ENCODE results near the gene CYP2C19.

DNA sequence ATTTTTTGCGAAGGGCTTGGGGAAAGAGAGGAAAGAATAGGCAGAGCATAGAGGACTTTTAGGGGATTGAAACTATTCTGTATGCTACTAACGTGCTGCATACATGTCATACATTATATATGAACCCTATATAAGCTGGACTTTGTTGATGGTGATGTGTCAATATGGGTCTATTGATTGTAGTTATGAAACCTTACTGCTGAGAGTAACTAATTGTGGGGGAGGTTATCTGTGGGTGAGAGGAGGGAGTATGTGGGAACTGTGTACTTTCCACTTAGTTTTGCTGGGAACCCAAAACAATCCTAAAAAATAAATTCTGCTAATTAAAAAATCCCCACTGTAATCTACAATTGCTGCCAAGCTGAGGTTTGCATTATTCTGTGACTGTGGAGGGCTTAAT, 15.3 kb upstream of the CYP2C19 start:
- TF ChIP-seq RB1 (IDR thresholded peaks at IDR 0.05; ENCODE audit: low read depth) (no peak), SP1 (CRISPR knock-in tag; IDR thresholded peaks at IDR 0.05) (no peak), POLR2A (conservative IDR thresholded peaks at IDR 0.05) (no peak), SLC30A9 (CRISPR knock-in tag; IDR thresholded peaks at IDR 0.05) (no peak), ELF4 (CRISPR knock-in tag; IDR thresholded peaks at IDR 0.05) (no peak), TRIM24 (IDR thresholded peaks at IDR 0.05) (no peak), RBM39 (optimal IDR thresholded peaks at IDR 0.05; ENCODE audit: low read depth, low read length) (no peak), ETV6 (IDR thresholded peaks at IDR 0.05; ENCODE audit: borderline replicate concordance in 1 of 2, low read depth in 2 of 2, low read length in 1 of 2) (no peak), ETV6 (CRISPR knock-in tag; IDR thresholded peaks at IDR 0.05; ENCODE audit: borderline replicate concordance) (no peak), NCOA1 (IDR thresholded peaks at IDR 0.05; ENCODE audit: low read depth) (no peak), MEF2A (IDR thresholded peaks at IDR 0.05; ENCODE audit: control insufficient read depth, low read depth, low read length) (no peak)
- TF ChIP-seq, protein P1, sequence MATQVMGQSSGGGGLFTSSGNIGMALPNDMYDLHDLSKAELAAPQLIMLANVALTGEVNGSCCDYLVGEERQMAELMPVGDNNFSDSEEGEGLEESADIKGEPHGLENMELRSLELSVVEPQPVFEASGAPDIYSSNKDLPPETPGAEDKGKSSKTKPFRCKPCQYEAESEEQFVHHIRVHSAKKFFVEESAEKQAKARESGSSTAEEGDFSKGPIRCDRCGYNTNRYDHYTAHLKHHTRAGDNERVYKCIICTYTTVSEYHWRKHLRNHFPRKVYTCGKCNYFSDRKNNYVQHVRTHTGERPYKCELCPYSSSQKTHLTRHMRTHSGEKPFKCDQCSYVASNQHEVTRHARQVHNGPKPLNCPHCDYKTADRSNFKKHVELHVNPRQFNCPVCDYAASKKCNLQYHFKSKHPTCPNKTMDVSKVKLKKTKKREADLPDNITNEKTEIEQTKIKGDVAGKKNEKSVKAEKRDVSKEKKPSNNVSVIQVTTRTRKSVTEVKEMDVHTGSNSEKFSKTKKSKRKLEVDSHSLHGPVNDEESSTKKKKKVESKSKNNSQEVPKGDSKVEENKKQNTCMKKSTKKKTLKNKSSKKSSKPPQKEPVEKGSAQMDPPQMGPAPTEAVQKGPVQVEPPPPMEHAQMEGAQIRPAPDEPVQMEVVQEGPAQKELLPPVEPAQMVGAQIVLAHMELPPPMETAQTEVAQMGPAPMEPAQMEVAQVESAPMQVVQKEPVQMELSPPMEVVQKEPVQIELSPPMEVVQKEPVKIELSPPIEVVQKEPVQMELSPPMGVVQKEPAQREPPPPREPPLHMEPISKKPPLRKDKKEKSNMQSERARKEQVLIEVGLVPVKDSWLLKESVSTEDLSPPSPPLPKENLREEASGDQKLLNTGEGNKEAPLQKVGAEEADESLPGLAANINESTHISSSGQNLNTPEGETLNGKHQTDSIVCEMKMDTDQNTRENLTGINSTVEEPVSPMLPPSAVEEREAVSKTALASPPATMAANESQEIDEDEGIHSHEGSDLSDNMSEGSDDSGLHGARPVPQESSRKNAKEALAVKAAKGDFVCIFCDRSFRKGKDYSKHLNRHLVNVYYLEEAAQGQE (IDR thresholded peaks at IDR 0.05; ENCODE audit: borderline replicate concordance) = no peak
- TF ChIP-seq, protein P1 (CRISPR knock-in tag; IDR thresholded peaks at IDR 0.05; ENCODE audit: low read depth) = no peak
- TF ChIP-seq, protein P2, sequence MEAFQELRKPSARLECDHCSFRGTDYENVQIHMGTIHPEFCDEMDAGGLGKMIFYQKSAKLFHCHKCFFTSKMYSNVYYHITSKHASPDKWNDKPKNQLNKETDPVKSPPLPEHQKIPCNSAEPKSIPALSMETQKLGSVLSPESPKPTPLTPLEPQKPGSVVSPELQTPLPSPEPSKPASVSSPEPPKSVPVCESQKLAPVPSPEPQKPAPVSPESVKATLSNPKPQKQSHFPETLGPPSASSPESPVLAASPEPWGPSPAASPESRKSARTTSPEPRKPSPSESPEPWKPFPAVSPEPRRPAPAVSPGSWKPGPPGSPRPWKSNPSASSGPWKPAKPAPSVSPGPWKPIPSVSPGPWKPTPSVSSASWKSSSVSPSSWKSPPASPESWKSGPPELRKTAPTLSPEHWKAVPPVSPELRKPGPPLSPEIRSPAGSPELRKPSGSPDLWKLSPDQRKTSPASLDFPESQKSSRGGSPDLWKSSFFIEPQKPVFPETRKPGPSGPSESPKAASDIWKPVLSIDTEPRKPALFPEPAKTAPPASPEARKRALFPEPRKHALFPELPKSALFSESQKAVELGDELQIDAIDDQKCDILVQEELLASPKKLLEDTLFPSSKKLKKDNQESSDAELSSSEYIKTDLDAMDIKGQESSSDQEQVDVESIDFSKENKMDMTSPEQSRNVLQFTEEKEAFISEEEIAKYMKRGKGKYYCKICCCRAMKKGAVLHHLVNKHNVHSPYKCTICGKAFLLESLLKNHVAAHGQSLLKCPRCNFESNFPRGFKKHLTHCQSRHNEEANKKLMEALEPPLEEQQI (IDR thresholded peaks at IDR 0.05) = no peak
- TF ChIP-seq, protein P3, sequence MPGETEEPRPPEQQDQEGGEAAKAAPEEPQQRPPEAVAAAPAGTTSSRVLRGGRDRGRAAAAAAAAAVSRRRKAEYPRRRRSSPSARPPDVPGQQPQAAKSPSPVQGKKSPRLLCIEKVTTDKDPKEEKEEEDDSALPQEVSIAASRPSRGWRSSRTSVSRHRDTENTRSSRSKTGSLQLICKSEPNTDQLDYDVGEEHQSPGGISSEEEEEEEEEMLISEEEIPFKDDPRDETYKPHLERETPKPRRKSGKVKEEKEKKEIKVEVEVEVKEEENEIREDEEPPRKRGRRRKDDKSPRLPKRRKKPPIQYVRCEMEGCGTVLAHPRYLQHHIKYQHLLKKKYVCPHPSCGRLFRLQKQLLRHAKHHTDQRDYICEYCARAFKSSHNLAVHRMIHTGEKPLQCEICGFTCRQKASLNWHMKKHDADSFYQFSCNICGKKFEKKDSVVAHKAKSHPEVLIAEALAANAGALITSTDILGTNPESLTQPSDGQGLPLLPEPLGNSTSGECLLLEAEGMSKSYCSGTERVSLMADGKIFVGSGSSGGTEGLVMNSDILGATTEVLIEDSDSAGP (CRISPR knock-in tag; IDR thresholded peaks at IDR 0.05) = no peak
- TF ChIP-seq, protein P4, sequence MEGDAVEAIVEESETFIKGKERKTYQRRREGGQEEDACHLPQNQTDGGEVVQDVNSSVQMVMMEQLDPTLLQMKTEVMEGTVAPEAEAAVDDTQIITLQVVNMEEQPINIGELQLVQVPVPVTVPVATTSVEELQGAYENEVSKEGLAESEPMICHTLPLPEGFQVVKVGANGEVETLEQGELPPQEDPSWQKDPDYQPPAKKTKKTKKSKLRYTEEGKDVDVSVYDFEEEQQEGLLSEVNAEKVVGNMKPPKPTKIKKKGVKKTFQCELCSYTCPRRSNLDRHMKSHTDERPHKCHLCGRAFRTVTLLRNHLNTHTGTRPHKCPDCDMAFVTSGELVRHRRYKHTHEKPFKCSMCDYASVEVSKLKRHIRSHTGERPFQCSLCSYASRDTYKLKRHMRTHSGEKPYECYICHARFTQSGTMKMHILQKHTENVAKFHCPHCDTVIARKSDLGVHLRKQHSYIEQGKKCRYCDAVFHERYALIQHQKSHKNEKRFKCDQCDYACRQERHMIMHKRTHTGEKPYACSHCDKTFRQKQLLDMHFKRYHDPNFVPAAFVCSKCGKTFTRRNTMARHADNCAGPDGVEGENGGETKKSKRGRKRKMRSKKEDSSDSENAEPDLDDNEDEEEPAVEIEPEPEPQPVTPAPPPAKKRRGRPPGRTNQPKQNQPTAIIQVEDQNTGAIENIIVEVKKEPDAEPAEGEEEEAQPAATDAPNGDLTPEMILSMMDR (IDR thresholded peaks at IDR 0.05 in 2 of 3, conservative IDR thresholded peaks at IDR 0.05 in 1 of 3; ENCODE audit: insufficient read depth in 2 of 3, low read depth in 1 of 3, low read length in 3 of 3) = no peak
